DOHH2 (cell line): Measurements from ENCODE around the gene PMF1.
A peak's percentile ranks its signal among the peaks of the same experiment; 100 is the strongest.

Experiments
- H3F3A ChIP-seq: fragments of 200-600 bp; sonication (generic), shearing (Covaris generic); 2 replicates; pipeline ENCODE4 v1.6.0; 2016; ENCODE audit warnings: antibody characterized with exemption, mild to moderate bottlenecking; ENCODE audit not compliant: control insufficient read depth, insufficient read depth
- H3K27ac ChIP-seq: fragments of 200-600 bp; sonication (generic); 2 replicates; pipeline ENCODE4 v1.5.1; 2014; ENCODE audit warnings: low read depth, mild to moderate bottlenecking, low read length, moderate library complexity
- H3K27me3 ChIP-seq: fragments of 200-600 bp; sonication (generic); 2 replicates; pipeline ENCODE4 v1.6.1; 2014; ENCODE audit warnings: mild to moderate bottlenecking, low read length, mixed read lengths; ENCODE audit not compliant: control insufficient read depth
- H3K36me3 ChIP-seq: fragments of 200-600 bp; sonication (generic); 2 replicates; pipeline ENCODE4 v1.6.1; 2014; ENCODE audit warnings: mild to moderate bottlenecking, low read length, moderate library complexity, mixed read lengths; ENCODE audit not compliant: control insufficient read depth
- H3K4me1 ChIP-seq: fragments of 200-600 bp; sonication (generic); 2 replicates; pipeline ENCODE4 v1.6.1; 2014; ENCODE audit warnings: mild to moderate bottlenecking, low read length, mixed read lengths; ENCODE audit not compliant: control insufficient read depth
- H3K4me2 ChIP-seq: fragments of 200-600 bp; sonication (generic); 2 replicates; pipeline ENCODE4 v1.6.0; 2014; ENCODE audit warnings: mild to moderate bottlenecking, low read length, moderate library complexity
- H3K4me3 ChIP-seq: fragments of 200-600 bp; sonication (generic); 2 replicates; pipeline ENCODE4 v1.5.1; 2014; ENCODE audit warnings: mild to moderate bottlenecking, low read length, mixed read lengths
- H3K79me2 ChIP-seq: fragments of 200-600 bp; sonication (generic); 2 replicates; pipeline ENCODE4 v1.6.1; 2014; ENCODE audit warnings: mild to moderate bottlenecking, low read length, mixed read lengths; ENCODE audit not compliant: control insufficient read depth
- H3K9me2 ChIP-seq: fragments of 200-600 bp; sonication (generic); replicated peaks from 2 replicates; pipeline ENCODE4 v1.6.1; 2014; ENCODE audit warnings: mild to moderate bottlenecking, low read length, mixed read lengths; ENCODE audit not compliant: control insufficient read depth
- H3K9me3 ChIP-seq: fragments of 200-600 bp; sonication (generic); 2 replicates; pipeline ENCODE4 v1.6.1; 2014; ENCODE audit warnings: antibody characterized with exemption, low read length, mixed read lengths; ENCODE audit not compliant: control insufficient read depth, insufficient read depth
- H4K20me1 ChIP-seq: fragments of 200-600 bp; sonication (generic); 2 replicates; pipeline ENCODE4 v1.6.0; 2014; ENCODE audit warnings: low read depth, mild to moderate bottlenecking, antibody characterized with exemption, low read length, moderate library complexity; ENCODE audit not compliant: control insufficient read depth, insufficient read depth
- EZH2phosphoT487 ChIP-seq: fragments of 200-600 bp; sonication (generic); IDR thresholded peaks from 2 replicates; pipeline ENCODE4 v1.6.1; 2017; ENCODE audit warnings: borderline replicate concordance, mild to moderate bottlenecking, antibody characterized with exemption, low read length, moderate library complexity, mixed read lengths
- TF ChIP-seq, protein P1 (sequence below): fragments of 200-600 bp; sonication (generic); IDR thresholded peaks from one replicate; pipeline ENCODE4 v1.5.1; 2014; ENCODE audit warnings: antibody characterized with exemption, mild to moderate bottlenecking, low read depth, low read length; ENCODE audit not compliant: poor library complexity, severe bottlenecking

Gene PMF1

DNA sequence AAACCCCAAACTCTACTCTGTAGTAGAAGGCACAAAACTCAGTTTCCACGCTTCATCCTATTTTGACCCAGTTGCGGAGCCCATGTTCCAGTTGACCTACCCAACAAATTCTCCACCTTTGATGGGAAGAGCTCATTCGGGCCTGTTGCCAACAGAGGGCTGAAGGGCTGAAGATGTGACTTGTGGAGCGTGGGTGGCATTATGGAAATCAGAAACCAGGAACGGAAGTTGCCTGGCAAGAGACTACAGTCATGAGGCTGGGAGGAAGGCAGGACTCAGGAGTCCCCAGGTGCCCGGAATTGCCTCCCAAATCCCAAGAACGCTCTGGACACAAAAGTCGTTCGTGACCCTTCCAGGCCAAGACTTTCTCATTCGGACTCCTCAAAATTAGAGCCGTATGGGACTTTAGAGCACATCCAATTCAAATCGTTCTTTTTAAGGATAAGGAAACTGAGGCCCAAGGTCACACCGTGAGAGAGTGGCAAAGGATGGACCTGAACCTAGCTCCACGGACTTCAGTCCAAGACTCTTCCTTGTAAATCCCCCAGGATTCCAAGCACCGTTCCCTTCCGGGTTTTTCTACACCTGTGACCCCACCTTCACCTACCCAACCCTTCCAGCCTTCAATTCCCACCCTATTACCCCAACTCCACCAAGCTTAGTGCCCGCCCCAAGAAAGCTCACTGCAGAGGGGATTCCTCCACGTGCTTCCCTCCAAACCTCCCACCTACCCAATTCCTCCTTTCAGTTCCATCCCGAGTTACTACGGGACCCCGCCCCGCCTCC lies 69.1 kb downstream of the PMF1 start:
- peak overlapping the region; percentile 99 for H3K4me2 ChIP-seq
- H3K79me2 ChIP-seq: peaks cover 65% of the 10 kb centered on the region
- peak overlapping the region; percentile 75 for H3K4me3 ChIP-seq
- H3K9me3 ChIP-seq: no peaks in the 10 kb centered on the region
- peaks cover 15% of the 10 kb centered on the region; the same call in 1 of the 2 replicates for H4K20me1 ChIP-seq
- peaks cover 27% of the 10 kb centered on the region for H3K4me1 ChIP-seq
- no peaks in the 10 kb centered on the region for H3K9me2 ChIP-seq
- no peaks in the 10 kb centered on the region for H3K27me3 ChIP-seq
- no peaks in the 10 kb centered on the region for H3F3A ChIP-seq
- TF ChIP-seq, protein P1, sequence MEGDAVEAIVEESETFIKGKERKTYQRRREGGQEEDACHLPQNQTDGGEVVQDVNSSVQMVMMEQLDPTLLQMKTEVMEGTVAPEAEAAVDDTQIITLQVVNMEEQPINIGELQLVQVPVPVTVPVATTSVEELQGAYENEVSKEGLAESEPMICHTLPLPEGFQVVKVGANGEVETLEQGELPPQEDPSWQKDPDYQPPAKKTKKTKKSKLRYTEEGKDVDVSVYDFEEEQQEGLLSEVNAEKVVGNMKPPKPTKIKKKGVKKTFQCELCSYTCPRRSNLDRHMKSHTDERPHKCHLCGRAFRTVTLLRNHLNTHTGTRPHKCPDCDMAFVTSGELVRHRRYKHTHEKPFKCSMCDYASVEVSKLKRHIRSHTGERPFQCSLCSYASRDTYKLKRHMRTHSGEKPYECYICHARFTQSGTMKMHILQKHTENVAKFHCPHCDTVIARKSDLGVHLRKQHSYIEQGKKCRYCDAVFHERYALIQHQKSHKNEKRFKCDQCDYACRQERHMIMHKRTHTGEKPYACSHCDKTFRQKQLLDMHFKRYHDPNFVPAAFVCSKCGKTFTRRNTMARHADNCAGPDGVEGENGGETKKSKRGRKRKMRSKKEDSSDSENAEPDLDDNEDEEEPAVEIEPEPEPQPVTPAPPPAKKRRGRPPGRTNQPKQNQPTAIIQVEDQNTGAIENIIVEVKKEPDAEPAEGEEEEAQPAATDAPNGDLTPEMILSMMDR: no peak
- no peak for TF ChIP-seq EZH2phosphoT487
- H3K36me3 ChIP-seq: peaks cover 53% of the 10 kb centered on the region
- H3K27ac ChIP-seq: peak overlapping the region; percentile 58

DNA sequence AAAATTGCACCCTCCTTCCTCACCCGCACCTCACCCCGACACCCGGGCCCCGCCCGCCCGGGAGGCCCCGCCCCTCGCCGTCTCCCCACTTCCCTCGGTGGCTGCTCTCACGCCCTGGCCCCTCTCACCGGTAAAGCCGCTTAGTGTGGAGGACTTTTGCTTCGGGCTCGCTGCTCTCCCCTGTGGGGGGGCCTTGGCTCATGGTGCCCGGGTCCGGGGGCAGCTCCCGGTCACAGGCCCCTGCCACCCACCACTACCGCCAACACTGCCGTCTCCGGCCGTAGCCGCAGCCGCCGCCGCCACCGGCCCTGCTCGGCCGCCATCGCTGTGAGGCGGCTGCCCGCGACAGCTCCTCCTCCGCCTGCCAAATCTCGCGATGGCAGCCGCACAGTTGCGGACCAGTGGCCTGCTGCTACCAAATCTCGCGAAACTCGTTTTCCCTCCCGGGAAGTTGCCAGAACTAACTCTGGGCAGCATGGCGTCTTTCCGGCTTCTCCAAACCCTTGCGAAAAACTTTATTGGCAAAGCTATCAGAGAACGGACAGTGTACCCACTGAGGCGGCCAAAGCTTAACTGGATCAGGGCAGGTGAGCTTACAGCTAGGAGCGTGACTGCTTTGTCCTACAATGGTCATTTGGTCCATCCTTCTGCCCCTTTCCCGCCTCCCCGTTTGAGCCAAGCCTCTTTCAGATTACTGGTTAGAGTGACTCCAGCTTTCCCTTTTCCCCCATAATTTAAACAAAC lies 69.8 kb downstream of the PMF1 start, which contains the start of gene SMG5:
TSS of gene SMG5 (minus strand) at position 347 of the 744 bp plus-strand sequence. CDS start at position 202, 145 bp downstream.
- H3K4me3 ChIP-seq: peak within 1 kb of the TSS; percentile 75
- peak within 1 kb of the TSS; percentile 58 for H3K27ac ChIP-seq
- peaks cover 45% of the 10 kb centered on the region for H3K36me3 ChIP-seq
- peaks cover 27% of the 10 kb centered on the region for H3K4me1 ChIP-seq
- peak within 1 kb of the TSS; percentile 99 for H3K4me2 ChIP-seq
- no peaks in the 10 kb centered on the region for H3K9me2 ChIP-seq
- H3K27me3 ChIP-seq: no peaks in the 10 kb centered on the region
- no peaks in the 10 kb centered on the region for H3F3A ChIP-seq
- no peaks in the 10 kb centered on the region for H3K9me3 ChIP-seq
- H3K79me2 ChIP-seq: peaks cover 65% of the 10 kb centered on the region
- H4K20me1 ChIP-seq: peaks cover 15% of the 10 kb centered on the region; the same call in 1 of the 2 replicates
- TF ChIP-seq EZH2phosphoT487: no peak
- TF ChIP-seq, protein P1: no peak

DNA sequence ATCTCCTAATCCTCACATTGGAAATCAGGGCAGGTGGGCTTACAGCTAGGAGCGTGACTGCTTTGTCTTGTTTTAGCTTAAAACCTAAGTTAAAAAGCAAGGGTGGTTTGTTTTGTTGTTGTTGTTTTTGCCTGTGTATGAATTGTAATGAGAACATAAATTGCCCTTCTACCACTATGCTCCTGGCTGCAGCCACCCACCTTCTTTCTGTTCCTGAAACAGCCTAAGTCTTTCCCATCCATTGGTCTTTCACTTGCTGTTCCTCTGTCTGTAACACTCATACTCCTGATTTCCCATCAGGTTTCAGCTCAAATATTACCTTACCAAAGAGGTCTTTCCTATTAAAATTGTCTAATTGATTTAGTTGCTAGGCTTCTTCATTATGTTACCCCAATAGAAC lies 70.7 kb downstream of the PMF1 start:
- Histone ChIP-seq H3K4me1 (peaks cover 27% of the 10 kb centered on the region), H3K79me2 (peaks cover 57% of the 10 kb centered on the region), H3K9me2 (no peaks in the 10 kb centered on the region), H3K27me3 (no peaks in the 10 kb centered on the region), H3K36me3 (peaks cover 37% of the 10 kb centered on the region), H4K20me1 (peaks cover 15% of the 10 kb centered on the region; the same call in 1 of the 2 replicates), H3F3A (no peaks in the 10 kb centered on the region), H3K4me3 (peak overlapping the region; percentile 75), H3K4me2 (peak overlapping the region; percentile 99), H3K9me3 (no peaks in the 10 kb centered on the region), H3K27ac (no peak overlapping the region)
- TF ChIP-seq, protein P1: no peak
- no peak for TF ChIP-seq EZH2phosphoT487
